HL-60 (cell line): ENCODE data around the gene MST1R.
A peak's percentile ranks its signal among the peaks of the same experiment; 100 is the strongest.
"Not testable (repeated sequence)": the region's sequence is repeated elsewhere in the genome, so short reads cannot be mapped to it uniquely, and the experiment has no call there.

Source experiments
- DNase-seq, 2 experiments: peaks; one replicate each; pipeline ENCODE4 v3.0.0-alpha.2; 2010 to 2020; ENCODE audit warnings: low read depth in 1 of 2, low spot score in 1 of 2
- H3K27ac ChIP-seq: fragments of 250-450 bp; sonication (Bioruptor Pico); replicated peaks from 2 replicates; pipeline ENCODE4 v1.5.1; 2020; ENCODE audit warnings: mild to moderate bottlenecking, moderate library complexity
- H3K27me3 ChIP-seq: fragments of 250-450 bp; sonication (Bioruptor Pico); 2 replicates; pipeline ENCODE4 v1.5.1; 2021; ENCODE audit warnings: mild to moderate bottlenecking, moderate library complexity; ENCODE audit not compliant: insufficient read depth, poor library complexity, severe bottlenecking
- H3K4me3 ChIP-seq: replicated peaks from 2 replicates; pipeline ENCODE4 v1.5.1; 2011; ENCODE audit warnings: mild to moderate bottlenecking, control low read depth, low read length; ENCODE audit not compliant: insufficient read depth
- GABPA ChIP-seq: IDR thresholded peaks from 2 replicates; pipeline ENCODE4 v1.6.1; 2012; ENCODE audit warnings: low read depth
- POLR2AphosphoS5 ChIP-seq: IDR thresholded peaks from 2 replicates; pipeline ENCODE4 v1.6.1; 2012; ENCODE audit warnings: low read depth
- REST ChIP-seq: IDR thresholded peaks from 2 replicates; pipeline ENCODE4 v1.6.1; 2012; ENCODE audit warnings: low read depth; ENCODE audit not compliant: insufficient replicate concordance
- SPI1 ChIP-seq: IDR thresholded peaks from 2 replicates; pipeline ENCODE4 v1.6.1; 2012; ENCODE audit warnings: low read depth, mild to moderate bottlenecking, borderline replicate concordance
- TF ChIP-seq, protein P1 (sequence below): IDR thresholded peaks from one replicate; pipeline ENCODE4 v1.5.1; 2011; ENCODE audit warnings: low read length, control low read depth, inconsistent platforms; ENCODE audit not compliant: insufficient read depth

The MST1R gene

DNA sequence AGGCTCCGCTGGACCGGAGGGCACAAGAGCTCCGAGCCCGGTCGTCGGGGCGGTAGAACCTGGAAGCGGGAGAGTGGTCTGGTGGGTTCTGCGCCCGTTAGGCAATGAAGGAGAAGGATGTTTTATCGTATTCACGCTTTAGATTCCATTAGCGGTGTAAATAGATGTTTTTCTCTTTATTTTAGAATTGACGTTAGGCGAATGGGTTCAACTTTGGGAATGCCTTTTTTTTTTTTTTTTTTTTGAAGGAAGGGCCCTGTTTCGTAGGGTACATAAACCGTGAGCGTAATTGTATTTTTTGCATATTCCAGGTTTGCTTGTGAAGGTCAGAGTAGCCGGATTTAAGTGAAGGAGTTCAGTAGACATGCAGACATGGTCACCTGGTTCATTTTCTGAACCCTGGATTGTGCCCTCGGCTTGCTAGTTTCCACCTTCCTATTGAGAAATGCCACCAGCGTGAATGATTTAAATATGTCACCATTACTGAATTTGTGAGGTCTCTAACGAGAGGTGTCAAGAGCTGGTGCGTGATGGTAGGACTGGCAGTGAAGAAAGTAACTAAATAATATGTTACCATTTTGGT is 37.1 kb upstream of the MST1R start:
- TF ChIP-seq POLR2AphosphoS5, result no peak
- TF ChIP-seq, protein P1, sequence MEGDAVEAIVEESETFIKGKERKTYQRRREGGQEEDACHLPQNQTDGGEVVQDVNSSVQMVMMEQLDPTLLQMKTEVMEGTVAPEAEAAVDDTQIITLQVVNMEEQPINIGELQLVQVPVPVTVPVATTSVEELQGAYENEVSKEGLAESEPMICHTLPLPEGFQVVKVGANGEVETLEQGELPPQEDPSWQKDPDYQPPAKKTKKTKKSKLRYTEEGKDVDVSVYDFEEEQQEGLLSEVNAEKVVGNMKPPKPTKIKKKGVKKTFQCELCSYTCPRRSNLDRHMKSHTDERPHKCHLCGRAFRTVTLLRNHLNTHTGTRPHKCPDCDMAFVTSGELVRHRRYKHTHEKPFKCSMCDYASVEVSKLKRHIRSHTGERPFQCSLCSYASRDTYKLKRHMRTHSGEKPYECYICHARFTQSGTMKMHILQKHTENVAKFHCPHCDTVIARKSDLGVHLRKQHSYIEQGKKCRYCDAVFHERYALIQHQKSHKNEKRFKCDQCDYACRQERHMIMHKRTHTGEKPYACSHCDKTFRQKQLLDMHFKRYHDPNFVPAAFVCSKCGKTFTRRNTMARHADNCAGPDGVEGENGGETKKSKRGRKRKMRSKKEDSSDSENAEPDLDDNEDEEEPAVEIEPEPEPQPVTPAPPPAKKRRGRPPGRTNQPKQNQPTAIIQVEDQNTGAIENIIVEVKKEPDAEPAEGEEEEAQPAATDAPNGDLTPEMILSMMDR, result no peak
- no peak for TF ChIP-seq SPI1

DNA sequence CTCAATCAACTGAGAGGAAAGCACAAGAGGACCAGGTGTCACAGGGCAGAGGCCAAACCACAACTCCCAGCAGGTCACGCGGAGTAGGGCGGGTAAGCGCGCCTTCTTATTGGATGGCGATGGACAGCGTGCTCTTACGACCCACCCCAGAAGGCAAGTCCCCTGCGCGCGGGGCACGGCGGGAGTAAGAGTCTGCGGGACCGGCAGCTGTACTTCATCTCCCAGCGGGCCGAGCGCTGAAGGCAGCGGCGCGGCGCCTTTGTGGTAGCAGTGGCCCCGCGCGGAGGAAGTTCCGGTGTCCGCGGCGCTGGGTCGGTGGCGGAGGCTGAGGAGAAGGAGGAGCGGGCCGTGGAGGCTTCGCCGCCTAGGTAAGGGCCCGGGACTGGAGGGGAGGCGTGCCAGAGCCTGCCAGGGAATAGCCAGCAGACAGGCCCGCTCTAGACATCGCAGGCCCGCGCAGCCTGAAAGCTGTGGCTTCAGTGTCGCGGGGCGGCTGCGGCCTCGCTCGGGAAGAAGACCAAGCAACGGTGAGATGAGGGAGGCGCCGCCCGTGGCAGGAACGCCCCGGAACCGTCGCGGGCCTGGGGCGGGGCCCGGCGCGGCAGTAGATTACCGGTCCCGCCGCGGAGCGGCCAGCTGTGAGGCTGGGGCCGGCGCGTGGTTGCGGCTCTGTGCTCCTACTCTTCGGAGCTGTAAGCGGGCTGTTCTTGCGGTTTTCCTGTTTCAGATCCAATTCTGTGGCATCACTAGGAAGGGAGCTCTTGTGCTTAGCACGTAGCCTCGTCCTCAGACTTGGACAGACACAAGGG is 36.4 kb upstream of the MST1R start, which contains the start of gene RBM6:
RBM6 (plus strand) TSS at position 293 of the 809 bp plus-strand sequence. CDS start 22,492 bp downstream, outside the sequence.
- peak; percentile 62; the same call in 1 of the 2 replicates for TF ChIP-seq GABPA
- TF ChIP-seq, protein P1, result no peak
- peak; percentile 79 for TF ChIP-seq POLR2AphosphoS5
- peak; percentile 54; the same call in 1 of the 2 replicates for TF ChIP-seq SPI1
- no peak for TF ChIP-seq REST
- no peaks in the 10 kb centered on the region for H3K27me3 ChIP-seq
- DNase-seq, result peak; percentile 92 to 99
- peak within 1 kb of the TSS; percentile 93 for H3K27ac ChIP-seq
- peak within 1 kb of the TSS; percentile 86 for H3K4me3 ChIP-seq

More for the DNA sequence above, 37.1 kb upstream of the MST1R start:
- Histone ChIP-seq H3K4me3 (peak overlapping the region; percentile 86), H3K27me3 (no peaks in the 10 kb centered on the region), H3K27ac (peak overlapping the region; percentile 93)
- peak; percentile 14 to 22 for DNase-seq

GRCh38 chr3:49937090-49937489 is 33.4 kb upstream of the MST1R start:
- TF ChIP-seq GABPA, result no peak
- TF ChIP-seq, protein P1, result no peak
- TF ChIP-seq POLR2AphosphoS5, result no peak
- no peak for TF ChIP-seq REST
- no peak for TF ChIP-seq SPI1
- no peaks in the 10 kb centered on the region for H3K27me3 ChIP-seq
- no peak overlapping the region for H3K27ac ChIP-seq
- no peak overlapping the region for H3K4me3 ChIP-seq
- peak; percentile 30 to 81 for DNase-seq

DNA sequence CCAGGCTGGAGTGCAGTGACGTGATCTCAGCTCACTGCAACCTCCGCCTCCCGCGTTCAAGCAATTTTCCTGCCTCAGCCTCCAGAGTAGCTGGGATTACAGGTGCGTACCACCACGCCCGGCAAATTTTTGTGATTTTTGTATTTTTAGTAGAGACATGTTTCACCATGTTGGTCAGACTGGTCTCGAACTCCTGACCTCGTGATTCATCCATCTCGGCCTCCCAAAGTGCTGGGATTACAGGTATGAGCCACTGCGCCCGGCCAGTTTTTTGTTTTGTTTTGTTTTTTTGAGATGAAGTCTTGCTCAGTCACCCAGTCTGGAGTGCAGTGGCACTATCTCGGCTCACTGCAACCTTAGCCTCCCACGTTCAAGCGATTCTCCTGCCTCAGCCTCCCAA is 28.6 kb upstream of the MST1R start:
- H3K4me3 ChIP-seq, H3K27ac ChIP-seq, DNase-seq, H3K27me3 ChIP-seq: not testable (repeated sequence)
